HEK293 (cell line): ENCODE measurements around the gene GALT.

Experiments
- CTCF ChIP-seq: fragments of 450-650 bp; formaldehyde crosslinking; IDR thresholded peaks from 2 replicates; pipeline ENCODE4 v1.5.1; 2016; ENCODE audit warnings: missing biosample characterization, missing genetic modification characterization
- HOXA7 ChIP-seq: sonication (generic); formaldehyde crosslinking; IDR thresholded peaks from 2 replicates; pipeline ENCODE4 v1.8.1; 2022; ENCODE audit warnings: missing genetic modification reagents, borderline replicate concordance
- PRDM1 ChIP-seq: fragments of 450-650 bp; formaldehyde crosslinking; IDR thresholded peaks from 2 replicates; pipeline ENCODE4; 2016; ENCODE audit warnings: missing biosample characterization, missing genetic modification characterization
- SCRT1 ChIP-seq: fragments of 450-650 bp; formaldehyde crosslinking; IDR thresholded peaks from 2 replicates; pipeline ENCODE4 v1.5.1; 2016; ENCODE audit warnings: missing biosample characterization, missing genetic modification characterization, borderline replicate concordance
- SETDB1 ChIP-seq: IDR thresholded peaks from one replicate; pipeline ENCODE4 v1.6.1; 2017; ENCODE audit warnings: mild to moderate bottlenecking, low read length, moderate library complexity, mixed read lengths; ENCODE audit not compliant: insufficient read length
- ZNF510 ChIP-seq: fragments of 450-650 bp; formaldehyde crosslinking; IDR thresholded peaks from 2 replicates; pipeline ENCODE4 v1.5.1; 2018; ENCODE audit warnings: mild to moderate bottlenecking, missing genetic modification characterization, missing biosample characterization; ENCODE audit not compliant: insufficient replicate concordance
- ZNF658 ChIP-seq: fragments of 450-650 bp; formaldehyde crosslinking; IDR thresholded peaks from 2 replicates; pipeline ENCODE4; 2016; ENCODE audit warnings: missing biosample characterization, missing genetic modification characterization
- TF ChIP-seq, protein P1 (sequence below): fragments of 450-650 bp; formaldehyde crosslinking; IDR thresholded peaks from 2 replicates; pipeline ENCODE4 v1.5.1; 2016; ENCODE audit warnings: missing biosample characterization, missing genetic modification characterization, low read depth
- TF ChIP-seq, protein P2 (sequence below): fragments of 450-650 bp; formaldehyde crosslinking; conservative IDR thresholded peaks from 2 replicates; pipeline ENCODE4 v1.5.1; 2016; ENCODE audit warnings: low read depth, missing biosample characterization, missing genetic modification characterization

DNA sequence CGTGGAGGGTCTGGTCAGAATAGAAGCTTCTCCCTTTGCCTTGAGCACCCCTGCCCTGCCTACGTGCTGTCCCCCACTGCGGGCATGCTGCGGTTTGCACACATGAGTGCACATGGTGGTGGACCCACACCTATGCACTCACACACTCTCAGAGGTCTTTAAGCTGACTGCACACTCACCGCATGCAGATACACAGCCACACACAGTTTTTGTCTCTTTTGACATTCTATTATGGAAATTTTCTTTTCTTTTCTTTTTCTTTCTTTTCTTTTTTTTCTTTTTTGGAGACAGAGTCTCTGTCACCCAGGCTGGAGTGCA is 17.0 kb upstream of the GALT start:
- TF ChIP-seq CTCF (tag by site-specific recombination) (no peak), HOXA7 (no peak), SCRT1 (tag by site-specific recombination) (no peak), SETDB1 (no peak), ZNF510 (tag by site-specific recombination) (no peak), ZNF658 (tag by site-specific recombination) (no peak), PRDM1 (tag by site-specific recombination) (no peak)
- TF ChIP-seq, protein P1, sequence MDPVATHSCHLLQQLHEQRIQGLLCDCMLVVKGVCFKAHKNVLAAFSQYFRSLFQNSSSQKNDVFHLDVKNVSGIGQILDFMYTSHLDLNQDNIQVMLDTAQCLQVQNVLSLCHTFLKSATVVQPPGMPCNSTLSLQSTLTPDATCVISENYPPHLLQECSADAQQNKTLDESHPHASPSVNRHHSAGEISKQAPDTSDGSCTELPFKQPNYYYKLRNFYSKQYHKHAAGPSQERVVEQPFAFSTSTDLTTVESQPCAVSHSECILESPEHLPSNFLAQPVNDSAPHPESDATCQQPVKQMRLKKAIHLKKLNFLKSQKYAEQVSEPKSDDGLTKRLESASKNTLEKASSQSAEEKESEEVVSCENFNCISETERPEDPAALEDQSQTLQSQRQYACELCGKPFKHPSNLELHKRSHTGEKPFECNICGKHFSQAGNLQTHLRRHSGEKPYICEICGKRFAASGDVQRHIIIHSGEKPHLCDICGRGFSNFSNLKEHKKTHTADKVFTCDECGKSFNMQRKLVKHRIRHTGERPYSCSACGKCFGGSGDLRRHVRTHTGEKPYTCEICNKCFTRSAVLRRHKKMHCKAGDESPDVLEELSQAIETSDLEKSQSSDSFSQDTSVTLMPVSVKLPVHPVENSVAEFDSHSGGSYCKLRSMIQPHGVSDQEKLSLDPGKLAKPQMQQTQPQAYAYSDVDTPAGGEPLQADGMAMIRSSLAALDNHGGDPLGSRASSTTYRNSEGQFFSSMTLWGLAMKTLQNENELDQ (tag by site-specific recombination): no peak
- TF ChIP-seq, protein P2, sequence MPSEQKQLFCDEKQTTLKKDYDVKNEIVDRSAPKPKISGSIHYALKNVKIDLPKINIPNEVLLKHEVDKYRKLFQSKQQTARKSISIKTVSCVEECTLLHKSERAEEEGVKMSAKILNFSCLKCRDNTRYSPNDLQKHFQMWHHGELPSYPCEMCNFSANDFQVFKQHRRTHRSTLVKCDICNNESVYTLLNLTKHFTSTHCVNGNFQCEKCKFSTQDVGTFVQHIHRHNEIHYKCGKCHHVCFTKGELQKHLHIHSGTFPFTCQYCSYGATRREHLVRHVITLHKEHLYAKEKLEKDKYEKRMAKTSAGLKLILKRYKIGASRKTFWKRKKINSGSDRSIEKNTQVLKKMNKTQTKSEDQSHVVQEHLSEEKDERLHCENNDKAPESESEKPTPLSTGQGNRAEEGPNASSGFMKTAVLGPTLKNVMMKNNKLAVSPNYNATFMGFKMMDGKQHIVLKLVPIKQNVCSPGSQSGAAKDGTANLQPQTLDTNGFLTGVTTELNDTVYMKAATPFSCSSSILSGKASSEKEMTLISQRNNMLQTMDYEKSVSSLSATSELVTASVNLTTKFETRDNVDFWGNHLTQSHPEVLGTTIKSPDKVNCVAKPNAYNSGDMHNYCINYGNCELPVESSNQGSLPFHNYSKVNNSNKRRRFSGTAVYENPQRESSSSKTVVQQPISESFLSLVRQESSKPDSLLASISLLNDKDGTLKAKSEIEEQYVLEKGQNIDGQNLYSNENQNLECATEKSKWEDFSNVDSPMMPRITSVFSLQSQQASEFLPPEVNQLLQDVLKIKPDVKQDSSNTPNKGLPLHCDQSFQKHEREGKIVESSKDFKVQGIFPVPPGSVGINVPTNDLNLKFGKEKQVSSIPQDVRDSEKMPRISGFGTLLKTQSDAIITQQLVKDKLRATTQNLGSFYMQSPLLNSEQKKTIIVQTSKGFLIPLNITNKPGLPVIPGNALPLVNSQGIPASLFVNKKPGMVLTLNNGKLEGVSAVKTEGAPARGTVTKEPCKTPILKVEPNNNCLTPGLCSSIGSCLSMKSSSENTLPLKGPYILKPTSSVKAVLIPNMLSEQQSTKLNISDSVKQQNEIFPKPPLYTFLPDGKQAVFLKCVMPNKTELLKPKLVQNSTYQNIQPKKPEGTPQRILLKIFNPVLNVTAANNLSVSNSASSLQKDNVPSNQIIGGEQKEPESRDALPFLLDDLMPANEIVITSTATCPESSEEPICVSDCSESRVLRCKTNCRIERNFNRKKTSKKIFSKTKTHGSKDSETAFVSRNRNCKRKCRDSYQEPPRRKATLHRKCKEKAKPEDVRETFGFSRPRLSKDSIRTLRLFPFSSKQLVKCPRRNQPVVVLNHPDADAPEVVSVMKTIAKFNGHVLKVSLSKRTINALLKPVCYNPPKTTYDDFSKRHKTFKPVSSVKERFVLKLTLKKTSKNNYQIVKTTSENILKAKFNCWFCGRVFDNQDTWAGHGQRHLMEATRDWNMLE (tag by site-specific recombination): no peak
